ENCODE measurements around the gene MSI2. TPM values are rescaled to one million over a fixed set of nuclear protein-coding genes. Genes with fewer than 3 reads are reported as not detected.
"Not testable (repeated sequence)": the region's sequence is repeated elsewhere in the genome, so short reads cannot be mapped to it uniquely, and the experiment has no call there.

Gene MSI2
- total RNA-seq, 4 donors from 2014 or later: 60.7 to 101 (median 70.9) TPM

DNA sequence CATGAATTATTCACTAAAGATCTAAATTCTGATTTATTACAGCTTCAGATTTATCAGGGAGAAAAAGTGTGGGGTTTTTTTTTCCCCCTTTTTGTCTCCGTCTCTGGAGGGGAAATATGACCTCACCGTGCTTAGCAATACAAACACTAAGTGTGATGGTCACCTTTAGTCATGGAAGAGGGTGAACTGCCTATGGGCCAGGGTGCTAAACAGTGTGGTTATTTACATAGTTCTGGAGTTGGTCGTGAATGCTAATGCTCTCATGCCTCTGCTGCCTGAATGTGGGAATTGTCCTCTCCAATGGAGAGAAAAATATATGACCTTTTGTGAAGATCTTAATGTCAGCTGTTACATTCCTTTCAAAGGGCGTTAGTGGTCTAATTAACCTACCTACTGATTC, 44.8 kb upstream of the MSI2 start:
- intact Hi-C loops (cut with DNase I): no loop called here
- no peaks in the 10 kb centered on the region for H3K4me1 ChIP-seq
- H3K9me3 ChIP-seq: no peaks in the 10 kb centered on the region
- H3K27ac ChIP-seq: no peak overlapping the region
- no peak overlapping the region for H3K4me3 ChIP-seq (replicated peaks in 1 of 3)
- no peaks in the 10 kb centered on the region for H3K36me3 ChIP-seq
- no peaks in the 10 kb centered on the region for H3K27me3 ChIP-seq
- no peak for DNase-seq
- WGBS, 2 donors: 56 to 61% methylated on average over 4 of the region's 4 CpGs
- TF ChIP-seq, protein P1, sequence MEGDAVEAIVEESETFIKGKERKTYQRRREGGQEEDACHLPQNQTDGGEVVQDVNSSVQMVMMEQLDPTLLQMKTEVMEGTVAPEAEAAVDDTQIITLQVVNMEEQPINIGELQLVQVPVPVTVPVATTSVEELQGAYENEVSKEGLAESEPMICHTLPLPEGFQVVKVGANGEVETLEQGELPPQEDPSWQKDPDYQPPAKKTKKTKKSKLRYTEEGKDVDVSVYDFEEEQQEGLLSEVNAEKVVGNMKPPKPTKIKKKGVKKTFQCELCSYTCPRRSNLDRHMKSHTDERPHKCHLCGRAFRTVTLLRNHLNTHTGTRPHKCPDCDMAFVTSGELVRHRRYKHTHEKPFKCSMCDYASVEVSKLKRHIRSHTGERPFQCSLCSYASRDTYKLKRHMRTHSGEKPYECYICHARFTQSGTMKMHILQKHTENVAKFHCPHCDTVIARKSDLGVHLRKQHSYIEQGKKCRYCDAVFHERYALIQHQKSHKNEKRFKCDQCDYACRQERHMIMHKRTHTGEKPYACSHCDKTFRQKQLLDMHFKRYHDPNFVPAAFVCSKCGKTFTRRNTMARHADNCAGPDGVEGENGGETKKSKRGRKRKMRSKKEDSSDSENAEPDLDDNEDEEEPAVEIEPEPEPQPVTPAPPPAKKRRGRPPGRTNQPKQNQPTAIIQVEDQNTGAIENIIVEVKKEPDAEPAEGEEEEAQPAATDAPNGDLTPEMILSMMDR (IDR thresholded peaks at IDR 0.05): no peak
- no peak for TF ChIP-seq POLR2A (IDR thresholded peaks at IDR 0.05)

DNA sequence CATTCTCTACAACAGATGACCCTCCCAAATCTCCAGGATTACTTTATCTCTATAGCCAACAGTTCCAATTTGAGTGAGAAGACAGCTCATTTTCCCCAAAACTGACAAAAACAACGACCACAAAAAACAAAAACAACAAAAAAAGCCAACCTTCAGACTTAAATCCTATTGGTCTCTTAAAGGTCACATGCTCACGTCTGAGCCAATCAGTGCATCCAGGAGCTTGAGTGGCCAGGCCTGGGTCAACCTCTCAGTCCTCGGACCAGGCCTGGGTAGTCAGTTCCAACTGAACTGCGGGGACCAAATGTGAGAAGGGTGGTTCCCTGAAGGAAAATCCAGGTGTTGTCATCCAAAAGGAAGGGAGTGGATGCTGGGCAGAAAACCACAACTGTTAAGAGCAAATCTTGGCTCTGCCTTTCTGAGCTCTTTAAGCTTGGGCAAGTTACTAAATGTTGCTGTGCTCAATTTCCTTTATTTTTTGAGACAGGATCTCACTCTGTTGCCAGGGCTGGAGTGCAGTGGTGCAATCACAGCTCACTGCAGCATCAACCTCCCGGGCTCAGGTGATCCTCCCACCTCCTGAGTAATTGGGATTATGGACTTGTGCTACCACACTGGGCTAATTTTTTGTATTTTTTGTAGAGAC, 43.0 kb upstream of the MSI2 start:
- no peak overlapping the region for H3K27ac ChIP-seq
- no peaks in the 10 kb centered on the region for H3K4me1 ChIP-seq
- intact Hi-C loops (cut with DNase I): no loop called here
- no peaks in the 10 kb centered on the region for H3K27me3 ChIP-seq
- TF ChIP-seq, protein P1 (IDR thresholded peaks at IDR 0.05): no peak
- no peak for TF ChIP-seq POLR2A (IDR thresholded peaks at IDR 0.05)
- WGBS, 2 donors: 90 to 91% methylated on average over 5 of the region's 5 CpGs
- no peaks in the 10 kb centered on the region for H3K36me3 ChIP-seq
- no peak overlapping the region for H3K4me3 ChIP-seq (replicated peaks in 1 of 3)
- DNase-seq: no peak
- H3K9me3 ChIP-seq: no peaks in the 10 kb centered on the region

DNA sequence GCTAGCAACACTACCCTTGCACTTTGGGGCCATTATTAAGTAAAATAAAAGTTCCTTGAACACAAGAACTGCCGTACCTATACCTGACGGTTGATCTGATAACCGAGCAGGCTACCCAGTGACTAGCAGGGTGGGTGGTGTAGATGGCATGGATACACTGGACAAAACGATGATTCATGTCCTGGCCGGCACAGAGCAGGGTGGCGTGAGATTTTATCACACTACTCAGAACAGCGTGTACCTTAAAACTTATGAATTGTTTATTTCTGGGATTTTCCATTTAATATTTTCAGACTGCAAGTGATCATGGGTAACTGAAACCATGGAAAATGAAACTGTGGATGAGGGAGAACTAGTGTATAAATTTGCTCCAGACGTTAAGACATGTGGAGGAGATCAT, 41.0 kb upstream of the MSI2 start:
- Histone ChIP-seq H3K4me3 (replicated peaks in 1 of 3) (no peak overlapping the region), H3K27me3 (no peaks in the 10 kb centered on the region), H3K36me3 (no peaks in the 10 kb centered on the region), H3K9me3 (no peaks in the 10 kb centered on the region), H3K27ac (no peak overlapping the region), H3K4me1 (no peaks in the 10 kb centered on the region)
- no peak for DNase-seq
- TF ChIP-seq POLR2A (IDR thresholded peaks at IDR 0.05): no peak
- TF ChIP-seq, protein P1 (IDR thresholded peaks at IDR 0.05): no peak
- 84 to 86% methylated on average over 8 of the region's 8 CpGs for WGBS, 2 donors
- intact Hi-C loops (cut with DNase I): no loop called here

DNA sequence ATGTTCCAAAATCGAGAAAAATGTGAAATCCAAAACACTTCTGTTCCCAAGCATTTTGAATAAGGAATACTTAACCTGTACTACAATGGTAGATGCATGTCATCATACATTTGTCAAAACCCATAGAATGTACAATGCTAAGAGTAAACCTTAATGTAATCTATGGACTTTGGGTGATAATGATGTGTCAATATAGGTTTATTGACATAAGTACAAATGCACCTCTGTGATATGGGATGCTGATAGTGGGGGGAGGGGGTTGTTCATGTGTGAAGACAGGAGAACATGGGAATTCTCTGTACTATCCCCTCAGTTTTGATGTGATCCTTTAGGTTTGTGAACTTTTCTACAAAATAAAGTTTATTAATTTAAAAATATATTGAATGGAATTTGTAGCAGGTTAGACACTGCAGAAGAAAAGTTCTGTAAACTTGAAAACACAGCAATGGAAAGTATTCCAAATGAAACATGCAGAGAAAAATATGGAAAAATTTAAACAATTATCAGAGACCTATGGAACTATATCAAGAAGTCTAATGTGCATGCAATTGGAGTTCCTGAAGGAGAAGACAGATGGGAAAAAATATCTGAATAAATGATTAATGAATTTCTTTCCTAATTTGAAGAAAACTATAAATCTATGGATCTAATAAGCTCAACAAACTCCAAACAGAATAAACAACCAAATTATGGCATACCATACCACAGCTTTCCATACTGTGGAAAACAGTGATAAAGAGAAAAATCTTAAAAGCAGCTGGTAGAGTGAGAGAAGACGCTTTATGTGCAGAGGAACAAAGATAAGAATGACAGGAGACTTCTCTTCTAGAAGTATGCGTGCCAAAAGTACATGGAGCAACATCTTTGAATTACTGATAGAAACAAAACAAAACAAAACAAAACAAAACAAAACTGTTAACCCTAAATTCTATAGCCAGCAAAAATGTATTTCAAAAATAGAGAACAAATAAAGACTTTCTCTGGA, 34.7 kb upstream of the MSI2 start:
- no peak for DNase-seq
- no peaks in the 10 kb centered on the region for H3K9me3 ChIP-seq
- H3K27me3 ChIP-seq: no peaks in the 10 kb centered on the region
- TF ChIP-seq, protein P1 (IDR thresholded peaks at IDR 0.05): no peak
- no peak for TF ChIP-seq POLR2A (IDR thresholded peaks at IDR 0.05)
- 79 to 81% methylated on average over 3 of the region's 3 CpGs for WGBS, 2 donors
- no peaks in the 10 kb centered on the region for H3K4me1 ChIP-seq
- H3K27ac ChIP-seq: no peak overlapping the region
- intact Hi-C loops (cut with DNase I): no loop called here
- no peaks in the 10 kb centered on the region for H3K36me3 ChIP-seq
- no peak overlapping the region for H3K4me3 ChIP-seq (replicated peaks in 1 of 3)

DNA sequence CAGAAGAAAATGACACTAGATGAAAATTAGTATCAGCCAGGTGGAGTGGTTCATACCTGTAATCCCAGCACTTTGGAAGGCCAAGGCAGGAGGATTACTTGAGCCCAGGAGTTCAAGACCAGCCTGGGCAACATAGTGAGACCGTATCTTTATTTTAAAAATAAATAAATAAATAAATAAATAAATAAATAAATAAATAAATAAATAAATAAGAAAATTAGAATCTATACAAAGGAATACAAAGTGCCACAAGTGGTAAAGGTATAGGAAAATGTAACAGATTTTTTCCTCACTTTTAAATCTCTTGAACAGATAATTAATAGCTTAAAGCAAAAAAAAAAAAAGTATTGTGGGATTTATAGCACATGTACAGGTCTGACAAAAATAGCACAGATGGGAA, 33.9 kb upstream of the MSI2 start:
- DNase-seq; H3K4me3 ChIP-seq (replicated peaks in 1 of 3); intact Hi-C loops (cut with DNase I); H3K27me3 ChIP-seq; H3K9me3 ChIP-seq; H3K4me1 ChIP-seq; H3K36me3 ChIP-seq; H3K27ac ChIP-seq: not testable (repeated sequence)
- WGBS, 2 donors: 87 to 96% methylated on average over 1 of the region's 1 CpG

Data from thyroid gland (tissue), 4 donors.